Posterior cingulate gyrus (tissue), 11 donors: ENCODE measurements around the gene NPB.
A peak's percentile ranks its signal among the peaks of the same experiment; 100 is the strongest.
"Not testable (repeated sequence)": the region's sequence is repeated elsewhere in the genome, so short reads cannot be mapped to it uniquely, and the experiment has no call there.

ENCODE experiments used
- DNase-seq, 10 donors: peaks; one replicate each; pipeline versions ENCODE4 v3.0.0 to v3.0.0-alpha.2; 2020 to 2021; ENCODE audit warnings: mixed read lengths in 3 of 10
- intact Hi-C: fragments of 100-400 bp; cut with DNase I; formaldehyde crosslinking; loops from one replicate; pipeline ENCODE4 v1.15.1; 2023

NPB gene

DNA sequence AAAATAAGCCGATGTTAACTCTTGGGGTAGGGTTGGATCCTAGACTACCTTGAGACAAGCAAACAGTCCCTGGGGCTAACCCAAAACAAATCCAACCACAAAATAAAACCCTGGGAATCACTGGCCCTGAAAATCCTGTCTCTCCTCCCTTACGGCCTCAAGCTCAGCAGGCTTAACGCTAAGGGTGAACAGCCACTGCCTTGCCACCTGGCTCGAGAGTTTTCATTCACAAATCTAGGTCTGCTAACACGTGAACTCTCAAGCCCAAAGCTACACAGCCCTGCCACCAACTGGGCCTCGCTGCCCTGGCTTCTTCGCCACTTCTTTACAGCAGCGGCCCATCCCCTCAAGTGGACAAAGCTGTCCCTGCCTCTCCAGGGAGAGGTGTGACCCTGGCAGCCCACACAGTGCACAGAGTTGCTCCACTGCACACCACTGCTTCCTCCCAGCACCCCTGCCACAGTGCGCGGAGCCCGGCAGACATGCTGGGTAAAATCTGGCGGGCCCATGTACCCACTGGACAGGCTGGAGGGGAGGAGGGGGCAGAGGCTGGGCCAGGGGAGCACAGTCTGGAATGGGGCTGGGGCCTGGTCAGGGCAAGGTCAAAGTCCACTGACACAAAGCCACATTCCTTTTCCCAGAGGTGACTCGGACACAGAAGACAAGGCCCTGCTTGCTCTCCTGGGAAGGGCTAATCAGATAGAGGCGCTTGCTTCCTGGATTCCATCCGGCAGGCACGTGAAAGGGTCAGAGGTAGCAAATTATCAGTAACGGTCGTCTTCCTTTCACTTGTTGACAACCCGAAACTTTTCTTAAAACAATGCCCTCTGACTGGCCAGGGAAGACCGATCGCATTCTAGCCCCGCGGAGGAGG lies 8.2 kb downstream of the NPB start:
- DNase-seq: no peak
- intact Hi-C loops: no loop called here

DNA sequence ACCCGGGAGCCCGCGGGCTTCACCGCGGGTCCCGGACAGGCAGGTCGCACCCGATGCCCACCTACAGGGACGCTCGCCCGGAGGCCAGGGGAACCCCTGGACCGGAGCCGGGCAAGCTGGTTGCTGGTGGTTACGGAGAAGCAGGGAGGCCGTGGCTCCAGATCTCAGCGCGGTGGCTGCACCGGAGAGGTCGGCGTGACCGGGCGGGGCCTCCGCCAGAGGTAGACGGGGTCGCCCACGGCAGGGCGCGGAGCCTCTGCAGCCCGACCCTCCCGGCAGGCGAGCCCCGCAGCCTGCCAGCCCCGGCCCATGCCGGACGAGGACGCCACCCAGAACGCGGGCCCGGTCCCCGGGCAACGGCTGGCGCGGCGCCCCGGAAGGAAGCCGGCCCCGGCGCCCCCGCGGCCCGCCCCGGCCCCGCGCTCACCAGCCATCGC lies 8.8 kb downstream of the NPB start:
- intact Hi-C loops: no loop called here
- peak in 1 of 10 donors; percentile 93 for DNase-seq

DNA sequence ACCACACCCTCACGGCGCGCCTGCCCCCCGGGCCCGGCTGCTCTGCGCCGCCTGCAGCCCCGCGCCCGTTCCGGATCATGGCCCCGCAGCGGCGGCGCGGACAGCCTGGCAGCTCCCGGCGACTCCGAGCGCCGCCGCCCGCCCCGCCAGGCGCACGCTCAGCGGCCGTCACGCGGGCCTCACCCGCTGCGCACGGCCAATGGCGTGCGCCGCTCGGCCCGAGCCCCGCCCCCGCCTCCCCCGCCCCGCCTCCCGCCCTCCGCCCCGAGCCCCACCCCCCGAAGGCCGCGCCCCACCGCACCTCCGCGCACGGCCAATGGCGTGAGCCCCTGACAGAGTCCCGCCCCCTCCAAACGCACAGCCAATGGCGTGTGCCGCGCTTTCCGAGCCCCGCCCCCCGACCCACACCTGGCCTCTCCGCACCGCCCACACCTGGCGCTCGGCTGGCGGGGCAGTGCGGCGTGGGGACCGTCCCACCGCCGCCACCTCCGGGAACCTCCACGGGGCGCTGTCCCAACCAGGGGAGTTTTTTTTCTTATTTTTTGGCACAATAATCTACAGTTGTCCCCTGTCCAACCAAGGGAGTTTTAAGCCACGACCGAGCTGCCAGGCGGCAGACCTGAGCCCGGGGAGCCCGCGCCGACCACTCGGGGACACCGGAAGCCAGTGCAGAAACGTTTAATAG lies 9.4 kb downstream of the NPB start, which contains the start of gene PCYT2:
TSS of gene PCYT2 (minus strand) at position 123 of the 685 bp plus-strand sequence. CDS start at position 79, 44 bp downstream.
- intact Hi-C loops: no loop called here
- DNase-seq: peak; percentile 81 to 99 (median 94)

DNA sequence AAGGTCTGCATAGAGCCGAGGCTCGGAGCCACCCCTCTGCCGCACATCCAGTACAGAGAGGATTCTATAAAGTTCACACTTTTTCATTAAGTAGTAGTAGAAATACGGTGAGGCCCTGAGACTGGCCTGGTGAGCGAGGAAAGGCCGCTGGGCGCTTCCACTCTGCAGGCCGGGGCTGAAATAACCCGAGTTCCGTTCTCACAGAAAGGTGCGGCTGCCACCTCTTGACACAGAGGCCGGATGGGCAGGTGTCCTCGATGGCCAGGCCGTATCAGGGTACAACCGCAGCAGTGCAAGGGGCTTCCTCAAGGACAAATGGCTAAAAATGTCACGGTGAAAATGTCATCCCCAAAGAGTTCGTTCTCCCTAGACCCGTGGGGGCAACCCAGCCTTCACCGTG lies 9.9 kb downstream of the NPB start:
- DNase-seq: no peak
- intact Hi-C loops: no loop called here

DNA sequence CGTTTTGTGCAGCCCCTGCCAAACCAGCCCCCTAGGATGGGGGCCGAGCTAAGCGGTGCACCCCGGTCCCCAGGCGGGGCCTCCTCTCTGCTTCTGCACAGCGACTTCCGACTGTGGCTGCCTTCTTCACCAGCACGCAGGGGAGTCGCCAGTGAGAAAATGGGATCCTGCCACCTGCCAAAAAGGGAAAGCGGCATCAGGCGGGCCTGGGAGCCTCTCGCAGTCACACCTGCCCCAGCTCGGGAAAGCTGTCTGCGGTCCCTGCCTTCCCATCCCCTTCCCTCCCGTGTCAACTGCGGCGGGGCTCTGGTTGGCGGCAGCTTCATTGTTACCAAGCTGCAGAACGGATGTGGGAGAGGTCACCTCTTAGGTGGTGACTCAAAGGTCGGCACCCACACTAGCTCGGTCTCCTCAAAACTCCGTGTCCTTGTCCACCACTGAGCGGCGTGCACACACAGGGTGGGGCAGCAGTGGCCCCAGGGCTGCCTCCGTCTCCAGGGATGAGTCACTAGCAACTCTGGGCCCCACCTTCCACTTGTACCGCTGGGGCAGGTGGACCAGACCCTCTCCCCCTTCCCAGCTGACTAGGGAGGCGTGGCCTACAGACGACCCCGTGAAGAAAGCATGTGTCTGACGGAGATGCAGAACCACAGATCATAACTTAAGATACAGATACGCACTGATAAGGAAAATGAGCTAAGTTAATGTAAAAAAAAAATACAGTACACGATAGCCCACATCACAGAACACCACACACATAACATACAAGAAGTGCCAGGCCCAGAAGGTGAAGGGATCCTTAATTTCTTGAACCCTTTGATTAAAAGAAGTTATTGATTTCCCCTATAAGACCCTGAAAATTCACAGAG lies 10.6 kb downstream of the NPB start:
- intact Hi-C loops: no loop called here
- no peak for DNase-seq

DNA sequence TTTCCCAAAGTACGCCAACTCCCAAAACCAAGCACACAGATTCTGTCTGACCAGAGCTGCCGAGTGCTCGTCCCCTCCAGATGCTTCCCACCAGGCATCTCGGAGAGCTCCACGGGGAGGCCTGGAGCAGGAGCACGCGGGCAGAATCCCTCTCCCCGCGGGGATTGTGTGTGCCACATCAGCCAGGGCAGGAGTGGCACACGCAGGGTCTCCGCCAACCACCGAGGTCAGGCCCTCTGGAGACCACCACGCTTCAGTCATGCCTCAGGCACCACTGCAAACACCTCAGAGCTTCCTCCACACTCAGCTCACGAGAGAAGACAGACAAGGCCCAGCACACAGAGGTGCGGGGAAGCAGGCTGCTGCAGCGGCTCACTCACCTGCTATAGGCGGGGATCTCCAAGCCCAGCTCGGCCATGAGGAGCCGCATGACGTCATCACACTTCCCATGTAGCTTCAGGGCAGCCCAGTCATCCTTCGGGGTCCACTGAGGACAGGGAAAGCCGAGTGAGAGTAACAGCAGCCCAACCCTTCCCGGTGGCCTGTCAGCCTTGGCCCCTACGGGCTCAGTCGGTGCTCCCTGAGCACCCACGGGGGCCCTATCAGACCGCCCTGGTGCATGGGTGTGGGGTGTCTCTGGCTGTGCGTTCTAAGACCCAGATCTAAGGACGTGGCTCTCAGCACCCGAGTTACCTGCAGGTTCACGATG lies 11.5 kb downstream of the NPB start:
- no peak for DNase-seq
- intact Hi-C loops: no loop called here

DNA sequence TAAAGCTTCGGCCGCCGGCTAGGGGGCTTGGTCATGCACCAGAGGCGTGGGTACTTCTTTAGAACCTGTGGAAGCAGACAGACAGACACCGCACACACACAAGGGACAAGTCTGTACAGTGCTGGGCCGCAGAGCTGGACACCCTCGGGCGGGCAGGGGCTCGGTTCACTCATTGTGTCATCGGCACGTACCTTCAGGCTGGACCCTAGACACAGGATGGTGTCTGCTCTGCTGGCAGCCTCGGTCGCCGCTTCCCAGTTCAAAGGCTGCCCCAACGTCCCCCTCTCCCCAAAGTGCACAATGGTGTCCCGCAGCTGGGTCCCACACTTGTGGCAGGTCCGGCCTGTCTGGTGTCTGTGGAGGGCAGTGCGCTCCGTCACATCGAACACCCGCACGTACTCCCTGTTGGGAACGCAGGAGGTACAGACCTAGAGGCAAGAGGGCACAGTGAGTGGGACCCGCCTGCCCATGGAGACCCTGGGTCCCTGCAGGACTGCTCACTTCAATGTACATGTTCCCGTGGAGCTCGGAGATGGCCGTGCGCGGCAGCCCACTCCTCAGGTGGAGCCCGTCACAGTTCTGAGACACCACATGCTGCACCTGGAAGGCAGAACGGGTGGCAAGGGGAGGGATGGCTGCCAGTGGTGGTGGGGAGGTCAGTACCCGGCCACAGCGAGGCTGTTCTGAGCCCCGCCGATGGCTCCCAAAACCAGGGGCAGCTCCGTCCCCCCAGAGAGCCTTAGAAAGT lies 12.2 kb downstream of the NPB start:
- DNase-seq: no peak

DNA sequence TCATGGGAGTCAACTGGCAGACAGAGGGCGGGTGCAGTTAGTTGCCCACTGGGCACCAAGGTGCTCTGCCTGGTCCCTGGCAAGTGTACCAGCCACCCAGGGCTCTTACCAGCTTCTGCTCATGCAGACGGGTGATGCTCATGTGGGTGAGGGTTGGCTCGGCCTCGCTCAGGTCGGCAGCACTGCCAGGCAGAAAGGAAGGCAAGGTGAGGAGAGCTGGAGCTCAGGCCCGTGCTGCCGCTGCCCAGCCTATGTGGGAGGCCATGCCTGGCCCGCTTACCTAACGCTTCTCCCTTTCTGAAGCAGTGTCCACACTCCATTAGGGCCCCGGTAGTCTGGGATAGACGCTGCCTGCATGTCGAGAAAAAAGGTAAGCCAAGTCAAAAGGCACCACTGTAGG lies 13.3 kb downstream of the NPB start:
- intact Hi-C loops: no loop called here

More for the DNA sequence above, 12.2 kb downstream of the NPB start:
- intact Hi-C loops: no loop called here

DNA sequence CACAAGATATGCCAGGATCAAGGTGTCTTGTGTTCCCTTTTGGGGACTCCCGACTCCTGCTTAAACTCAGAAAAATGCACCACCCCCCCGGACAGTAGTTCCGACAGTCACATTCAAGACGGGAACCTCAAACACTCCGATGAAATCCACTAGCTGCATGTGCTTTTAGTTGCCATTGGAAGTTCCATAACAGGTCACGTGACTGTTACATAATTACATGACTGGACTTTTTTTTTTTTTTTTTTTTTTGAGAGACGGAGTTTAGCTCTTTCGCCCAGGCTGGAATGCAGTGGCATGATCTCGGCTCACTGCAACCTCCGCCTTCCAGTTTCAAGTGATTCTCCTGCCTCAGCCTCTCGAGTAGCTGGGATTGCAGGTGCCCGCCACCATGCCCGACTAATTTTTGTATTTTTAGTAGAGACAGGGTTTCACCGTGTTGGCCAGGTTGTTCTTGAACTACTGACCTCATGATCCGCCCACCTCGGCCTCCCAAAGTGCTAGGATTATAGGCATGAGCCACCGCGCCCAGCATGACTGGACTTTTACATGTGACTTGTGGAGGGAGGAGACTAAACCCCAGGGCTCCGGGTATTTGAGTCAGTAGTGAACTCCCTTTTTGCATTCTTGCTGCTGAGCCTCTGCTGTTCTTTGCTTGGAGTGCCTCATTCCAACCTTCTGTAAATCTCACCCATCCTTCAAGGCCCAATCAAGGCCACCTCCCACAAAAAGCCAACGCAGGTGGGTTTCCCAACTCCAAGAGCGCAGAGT lies 14.4 kb downstream of the NPB start:
- no peak for DNase-seq
- intact Hi-C loops: no loop called here

More for the DNA sequence above, 13.3 kb downstream of the NPB start:
- no peak for DNase-seq

DNA sequence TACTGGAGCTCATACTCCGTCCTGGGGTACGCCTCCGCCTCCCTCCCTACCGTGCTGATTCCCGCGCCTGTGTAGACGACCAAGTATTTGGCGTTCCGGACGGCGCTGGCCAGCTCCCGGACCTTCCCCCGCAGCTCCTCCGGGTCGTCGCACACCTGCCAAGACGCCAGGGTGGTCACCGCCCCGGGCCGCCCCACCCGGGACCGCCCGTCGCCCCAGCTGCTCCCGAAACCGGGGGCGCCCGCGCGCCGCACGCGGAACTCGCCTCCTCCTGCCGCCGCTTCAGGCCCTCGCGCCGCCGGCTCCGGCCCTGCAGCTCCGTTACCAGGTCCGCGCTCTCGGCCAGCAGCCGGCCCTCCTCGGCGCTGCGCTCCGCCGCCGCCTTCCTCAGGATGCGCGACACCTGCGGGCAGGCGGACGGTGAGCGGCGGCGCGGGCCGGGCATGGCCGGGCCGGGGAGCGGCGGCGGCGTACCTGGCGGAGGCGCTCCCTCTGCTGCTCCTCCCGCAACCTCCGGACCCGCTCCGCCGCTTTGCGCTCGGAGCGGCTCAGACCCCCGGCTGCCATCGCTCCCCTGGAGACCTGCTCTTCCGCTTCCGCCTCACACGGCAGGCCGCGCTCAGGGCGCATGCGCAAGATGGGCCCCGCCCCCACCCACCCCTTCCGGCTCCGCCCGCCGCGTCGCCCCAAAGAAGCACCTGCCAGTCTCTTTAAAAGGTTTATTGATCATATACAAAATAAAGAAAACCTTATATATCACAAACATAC lies 15.7 kb downstream of the NPB start, which contains the start of gene SIRT7:
TSS of gene SIRT7 (minus strand) at position 612 of the 768 bp plus-strand sequence. CDS start at position 567, 45 bp downstream.
- DNase-seq: peak in 8 of 10 donors; percentile 64 to 96 (median 72)
- intact Hi-C loops: no loop called here

DNA sequence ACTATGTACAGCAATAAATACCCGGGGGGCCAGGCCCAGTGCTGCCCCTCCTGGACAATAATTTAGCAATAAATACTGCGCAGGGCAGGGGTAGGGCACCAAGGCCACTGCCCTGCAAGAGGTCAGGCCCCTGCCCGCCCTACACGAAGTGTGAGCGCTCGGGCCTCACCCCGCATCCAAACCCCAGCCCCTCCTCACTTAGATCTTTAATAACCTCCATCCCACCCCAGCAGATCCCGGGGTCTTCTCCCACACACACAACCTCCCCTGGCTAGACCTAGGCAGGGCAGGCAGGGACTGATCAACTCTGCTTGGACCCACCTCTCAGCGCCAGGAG lies 16.3 kb downstream of the NPB start:
- DNase-seq, intact Hi-C loops: not testable (repeated sequence)

DNA sequence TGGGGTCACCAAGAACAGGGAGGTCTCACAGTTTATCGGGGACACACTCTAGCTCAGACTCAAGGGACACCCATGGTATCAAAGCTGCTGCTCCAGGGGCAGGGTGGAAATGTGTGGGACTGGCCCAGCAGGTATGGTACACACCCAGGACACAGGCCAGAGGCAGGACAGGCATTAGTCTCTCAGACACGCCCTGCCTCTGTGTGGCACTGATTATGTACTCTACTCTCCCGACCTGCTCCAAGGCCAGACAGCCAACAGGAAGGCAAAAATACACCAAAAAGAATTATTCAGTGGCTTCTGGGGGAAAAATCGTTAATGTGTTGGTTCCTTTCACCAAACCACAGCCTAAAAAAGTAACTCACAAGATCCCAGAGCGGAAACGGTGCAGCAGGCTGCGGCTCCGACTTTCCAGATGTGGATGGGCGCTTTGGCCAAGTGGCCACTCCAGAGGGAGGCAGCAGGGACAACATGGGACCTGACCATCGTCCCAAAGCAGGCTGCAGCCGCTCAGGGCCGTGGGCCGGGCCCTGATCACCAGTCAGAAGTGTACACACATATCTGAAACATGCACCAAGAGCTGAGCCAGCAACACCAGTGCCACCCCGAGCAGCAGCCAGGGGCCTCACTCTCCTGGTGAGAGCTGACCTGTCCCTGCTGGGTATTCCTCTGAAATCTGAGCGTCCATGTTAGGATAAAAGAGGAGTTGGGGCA lies 17.0 kb downstream of the NPB start:
- DNase-seq: no peak
- intact Hi-C loops: no loop called here

DNA sequence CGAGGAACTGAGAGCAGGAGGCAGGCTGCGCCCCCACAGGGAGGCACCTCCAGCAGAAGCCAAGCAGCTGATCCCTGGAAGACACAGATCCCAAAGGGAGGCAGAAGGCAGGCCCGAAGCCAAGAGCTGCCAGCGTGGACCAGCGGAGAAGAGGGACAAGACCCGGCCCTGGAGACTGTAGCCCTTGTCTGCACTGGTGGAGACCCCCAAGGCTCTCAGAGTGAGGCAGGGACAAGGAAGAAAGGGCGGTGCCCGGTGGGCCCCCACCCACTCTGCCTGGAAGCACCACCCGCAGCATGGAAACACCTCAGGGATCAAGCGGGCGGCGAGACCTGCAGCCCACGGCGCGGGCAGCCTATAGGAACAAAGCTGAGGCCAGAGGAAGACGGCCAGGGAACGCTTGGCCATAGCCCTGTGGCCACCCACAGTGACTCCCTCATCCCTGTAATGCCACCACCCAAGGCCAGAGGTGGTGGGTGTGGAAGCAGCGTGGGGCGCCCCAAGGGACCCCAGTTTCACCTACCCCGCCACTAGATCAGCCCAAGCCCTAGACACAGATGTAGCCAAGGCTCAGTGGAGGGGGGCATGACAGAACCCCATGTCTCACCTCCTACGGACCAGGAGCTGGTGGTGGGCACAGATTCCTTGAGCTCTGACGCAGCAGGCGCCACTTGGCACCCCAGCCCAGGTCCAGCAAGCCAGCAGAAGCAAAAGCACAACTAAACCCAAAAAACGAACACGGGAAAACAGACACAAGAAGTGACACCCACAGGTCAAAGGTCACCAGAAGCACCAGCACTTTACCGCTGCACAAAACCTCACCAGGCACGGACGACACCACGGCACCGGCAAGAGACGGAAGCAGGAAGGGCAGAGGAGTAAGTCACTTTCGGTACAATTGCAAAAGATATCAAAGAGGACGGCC lies 18.8 kb downstream of the NPB start:
- no peak for DNase-seq
- intact Hi-C loops: no loop called here

DNA sequence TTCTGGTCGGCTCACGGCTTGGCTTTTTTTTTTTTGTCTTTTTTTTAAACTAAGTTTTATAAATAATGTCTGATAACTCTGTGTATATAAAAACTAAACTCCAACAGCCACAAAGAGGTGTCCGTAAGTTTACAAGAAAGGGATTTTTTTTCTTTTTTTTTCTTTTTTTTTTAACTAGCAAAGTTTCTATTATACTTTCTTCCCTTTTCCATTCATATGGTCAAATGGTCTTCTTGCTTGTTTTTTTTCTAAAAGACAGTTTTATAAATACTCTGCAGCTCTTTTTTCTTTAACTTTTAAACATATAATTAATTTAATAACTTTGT lies 19.5 kb downstream of the NPB start:
- intact Hi-C loops: no loop called here
- no peak for DNase-seq

DNA sequence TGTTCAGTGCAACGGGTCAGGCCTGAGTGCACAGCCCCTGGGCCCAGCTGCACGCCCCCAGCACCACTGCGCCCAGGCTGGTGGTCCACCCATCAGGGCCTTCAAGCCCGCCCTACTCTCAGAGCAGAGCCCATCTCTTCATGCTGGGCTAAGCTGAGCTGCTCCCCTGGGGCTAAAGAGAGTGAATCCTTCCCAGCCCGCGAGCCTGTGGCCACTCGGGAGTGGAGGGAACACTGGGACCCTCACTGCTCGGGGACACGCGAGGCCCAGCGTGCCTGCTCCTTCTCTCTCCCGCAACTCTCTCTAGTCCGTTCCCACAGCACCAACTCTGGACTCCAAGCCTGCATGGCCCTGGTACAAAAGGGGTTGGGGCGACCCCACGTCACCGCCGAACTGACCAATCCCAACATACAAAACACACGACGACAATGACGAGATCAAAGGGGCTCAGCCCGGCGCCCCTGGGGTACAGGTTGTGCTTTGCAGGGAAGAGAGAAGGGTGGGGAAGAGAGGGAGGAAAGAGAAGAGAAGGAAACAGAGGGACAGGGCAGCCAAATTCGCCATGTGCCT lies 20.0 kb downstream of the NPB start:
- intact Hi-C loops: no loop called here
- no peak for DNase-seq
